Adrenal gland (tissue), 5 donors: Measurements from ENCODE around the gene GFOD2.

Experiments
- POLR2A ChIP-seq, 2 donors: fragments of 450-650 bp; IDR thresholded peaks; one replicate each; pipeline ENCODE4 v1.6.1; 2017; ENCODE audit warnings: antibody characterized with exemption in 2 of 2, mild to moderate bottlenecking in 2 of 2, moderate library complexity in 1 of 2
- TF ChIP-seq, protein P1 (sequence below), 6 experiments: fragments of 450-650 bp in 4 of 6; fragments of 200-600 bp in 2 of 6; sonication (generic) in 1 of 6; IDR thresholded peaks; 1 replicate in 5 of 6; 2 replicates in 1 of 6; pipeline versions ENCODE4 v1.5.1 to v1.8.0; 2016 to 2021; ENCODE audit warnings: antibody characterized with exemption in 6 of 6, mild to moderate bottlenecking in 2 of 6, moderate library complexity in 1 of 6
- donor health status: DM: no; HTN: no; CAD: no.

DNA sequence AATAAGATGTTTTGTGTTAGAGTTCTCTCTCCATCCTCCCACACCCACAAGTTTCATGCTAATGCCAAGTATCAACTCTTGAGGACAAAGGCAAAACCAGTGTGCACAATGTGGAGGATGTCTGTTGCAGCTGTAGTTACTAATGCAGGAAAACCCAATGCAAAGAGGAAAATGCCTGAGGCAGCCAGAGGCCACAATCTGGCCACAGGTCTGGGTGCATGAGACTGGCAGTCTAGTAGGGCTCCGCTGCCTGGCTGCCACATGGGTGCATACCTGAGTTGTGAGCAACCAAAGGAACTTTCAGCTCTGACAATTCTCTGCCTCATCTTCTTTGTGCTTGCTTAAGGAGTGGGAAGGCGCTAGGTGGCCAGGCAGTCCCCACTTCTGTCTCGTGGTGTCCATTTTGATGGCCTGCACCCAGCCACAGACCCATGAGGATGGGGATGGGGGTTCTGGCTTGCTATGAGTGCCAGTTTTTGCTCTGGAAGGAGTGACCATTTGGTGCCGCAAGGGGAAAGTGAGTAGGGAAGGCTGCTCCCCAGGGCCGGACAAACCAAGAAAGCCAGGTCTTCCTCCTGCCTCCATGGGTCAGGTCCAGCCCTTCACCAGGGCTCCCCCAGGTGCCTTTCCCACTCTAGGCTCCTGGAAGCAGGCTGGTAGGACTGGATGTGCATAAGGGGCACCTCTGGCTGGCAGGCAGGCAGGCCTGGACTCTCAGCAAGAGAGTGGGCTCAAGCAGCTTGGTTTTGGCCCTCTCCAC is 4.2 kb upstream of the GFOD2 start:
- TF ChIP-seq, protein P1, sequence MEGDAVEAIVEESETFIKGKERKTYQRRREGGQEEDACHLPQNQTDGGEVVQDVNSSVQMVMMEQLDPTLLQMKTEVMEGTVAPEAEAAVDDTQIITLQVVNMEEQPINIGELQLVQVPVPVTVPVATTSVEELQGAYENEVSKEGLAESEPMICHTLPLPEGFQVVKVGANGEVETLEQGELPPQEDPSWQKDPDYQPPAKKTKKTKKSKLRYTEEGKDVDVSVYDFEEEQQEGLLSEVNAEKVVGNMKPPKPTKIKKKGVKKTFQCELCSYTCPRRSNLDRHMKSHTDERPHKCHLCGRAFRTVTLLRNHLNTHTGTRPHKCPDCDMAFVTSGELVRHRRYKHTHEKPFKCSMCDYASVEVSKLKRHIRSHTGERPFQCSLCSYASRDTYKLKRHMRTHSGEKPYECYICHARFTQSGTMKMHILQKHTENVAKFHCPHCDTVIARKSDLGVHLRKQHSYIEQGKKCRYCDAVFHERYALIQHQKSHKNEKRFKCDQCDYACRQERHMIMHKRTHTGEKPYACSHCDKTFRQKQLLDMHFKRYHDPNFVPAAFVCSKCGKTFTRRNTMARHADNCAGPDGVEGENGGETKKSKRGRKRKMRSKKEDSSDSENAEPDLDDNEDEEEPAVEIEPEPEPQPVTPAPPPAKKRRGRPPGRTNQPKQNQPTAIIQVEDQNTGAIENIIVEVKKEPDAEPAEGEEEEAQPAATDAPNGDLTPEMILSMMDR (IDR thresholded peaks at IDR 0.05) = no peak
- no peak for TF ChIP-seq POLR2A (IDR thresholded peaks at IDR 0.05)
